Omental fat pad (tissue), 4 donors: Measurements from ENCODE around the gene PRICKLE3. TPM values are rescaled to one million over a fixed set of nuclear protein-coding genes. Genes with fewer than 3 reads are reported as not detected.

Source experiments
- ATAC-seq: fragments of 150-250 bp; one replicate; pipeline ENCODE4 v1.9.1; 2016; ENCODE audit warnings: mild to moderate bottlenecking, moderate library complexity; ENCODE audit not compliant: low FRiP score
- DNase-seq: peaks from one replicate; pipeline ENCODE4 v3.0.0-alpha.2; 2019; ENCODE audit warnings: low spot score
- CTCF ChIP-seq, 3 donors: fragments of 450-650 bp; IDR thresholded peaks; one replicate each; pipeline ENCODE4 v1.5.1; 2016 to 2017; ENCODE audit warnings: antibody characterized with exemption in 3 of 3, mild to moderate bottlenecking in 3 of 3, moderate library complexity in 2 of 3
- total RNA-seq, 4 donors: library from RNA; depleted of rRNA; stranded (reverse); fragments of >200 nt; gene quantifications; one replicate each; pipeline ENCODE4 v1.1.0, GENCODE V29; 2016

PRICKLE3 gene
- total RNA-seq, 4 donors from 2014 or later: 5.1 to 28.1 (median 11.9) TPM

- DNase-seq: peak; percentile 69
- TF ChIP-seq CTCF (IDR thresholded peaks at IDR 0.05): no peak
- peak; percentile 59 for ATAC-seq
Measured at GRCh38 chrX:49184294-49185281, 1.6 kb downstream of the PRICKLE3 start.

- TF ChIP-seq CTCF (IDR thresholded peaks at IDR 0.05): no peak
- ATAC-seq (no peak), DNase-seq (no peak)
Measured at GRCh38 chrX:49183701-49184281, 2.4 kb downstream of the PRICKLE3 start.

GRCh38 chrX:49179358-49179757, 6.8 kb downstream of the PRICKLE3 start:
- DNase-seq: no peak
- TF ChIP-seq CTCF (IDR thresholded peaks at IDR 0.05): no peak
- ATAC-seq: no peak

- DNase-seq (no peak), ATAC-seq (no peak)
Measured at GRCh38 chrX:49178537-49178936, 7.6 kb downstream of the PRICKLE3 start.

GRCh38 chrX:49177873-49178480, 8.2 kb downstream of the PRICKLE3 start:
- DNase-seq (no peak), ATAC-seq (no peak)
- no peak for TF ChIP-seq CTCF (IDR thresholded peaks at IDR 0.05)

More at GRCh38 chrX:49178537-49178936, 7.6 kb downstream of the PRICKLE3 start:
- TF ChIP-seq CTCF (IDR thresholded peaks at IDR 0.05): no peak

- ATAC-seq: no peak
Measured at GRCh38 chrX:49177338-49177833, 8.8 kb downstream of the PRICKLE3 start.

More at GRCh38 chrX:49177338-49177833, 8.8 kb downstream of the PRICKLE3 start:
- TF ChIP-seq CTCF (IDR thresholded peaks at IDR 0.05): no peak
- no peak for DNase-seq
